GM21737 (cell line): ENCODE measurements around the gene SRC.

Experiments used
- ATAC-seq: cut with Tn5 transposase; IDR thresholded peaks from one replicate; pipeline ENCODE4 v1.9.1; 2021; ENCODE audit warnings: mild to moderate bottlenecking, moderate library complexity; ENCODE audit not compliant: unreplicated experiment

The SRC gene

GRCh38 chr20:37446286-37447032, 100.5 kb downstream of the SRC start:
- no peak for ATAC-seq

DNA sequence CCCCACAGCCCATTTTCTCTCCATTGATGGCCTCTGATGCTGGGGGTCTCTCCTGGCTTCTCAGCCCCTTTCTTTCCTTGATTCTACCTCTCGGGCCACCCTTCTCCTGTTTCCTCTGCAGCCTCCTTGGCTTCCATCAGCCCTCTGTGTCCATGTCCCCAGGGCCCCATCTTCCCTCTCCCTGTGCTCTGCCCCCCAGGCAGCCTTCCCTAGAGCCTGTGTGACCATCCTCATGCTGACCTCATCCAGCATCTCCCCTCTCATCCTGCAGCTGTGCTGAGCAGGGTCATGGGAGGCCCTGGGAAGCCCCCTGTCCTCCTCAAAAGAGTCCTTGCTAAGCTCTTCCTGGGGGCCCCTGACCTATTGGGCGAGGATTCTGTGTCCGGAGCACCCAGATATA, 101.7 kb downstream of the SRC start:
- no peak for ATAC-seq

GRCh38 chr20:37449276-37449675, 103.3 kb downstream of the SRC start:
- no peak for ATAC-seq

GRCh38 chr20:37450344-37450743, 104.4 kb downstream of the SRC start:
- ATAC-seq = no peak

DNA sequence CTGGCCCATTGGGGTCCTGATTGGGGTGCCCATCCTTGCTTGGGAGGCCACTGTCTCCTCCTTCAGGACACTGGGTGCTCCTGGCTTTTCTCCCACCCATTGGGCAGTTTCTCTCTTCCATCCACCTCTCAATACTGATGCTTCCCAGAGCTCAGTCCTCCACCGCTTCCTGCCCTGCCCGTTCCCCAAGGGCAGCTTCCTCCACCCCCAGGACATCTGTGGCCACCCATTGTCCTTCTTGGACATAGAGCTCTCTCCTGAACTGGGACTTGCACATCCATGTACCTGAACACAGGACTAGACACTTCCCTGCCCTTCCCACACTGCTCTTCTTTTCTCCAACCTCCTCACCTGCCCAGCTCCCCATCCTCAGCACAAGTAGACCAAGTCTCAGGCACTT, 105.7 kb downstream of the SRC start:
- no peak for ATAC-seq

- ATAC-seq = no peak
These were observed 106.3 kb downstream of the SRC start for GRCh38 chr20:37452236-37452635.

DNA sequence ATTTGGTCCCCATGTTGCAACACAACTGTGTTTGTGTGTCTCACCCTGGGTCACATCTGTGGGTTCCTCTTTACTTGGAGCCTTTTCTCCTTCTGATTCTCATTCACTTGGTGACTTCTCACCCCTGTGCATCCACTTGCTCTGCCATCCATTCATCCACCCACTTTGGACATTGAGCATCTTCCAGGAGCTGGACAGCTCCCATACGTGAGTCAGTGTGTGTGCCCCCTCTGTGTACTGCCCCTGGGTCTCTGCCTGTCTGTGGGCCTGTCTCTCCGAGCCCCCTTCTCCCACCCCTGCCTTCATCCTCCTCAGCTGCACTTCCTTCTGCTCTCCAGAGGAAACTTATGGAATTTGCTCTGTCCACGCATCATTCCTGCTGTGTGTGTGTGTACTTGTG, 107.3 kb downstream of the SRC start:
- no peak for ATAC-seq

- no peak for ATAC-seq
These were observed 107.9 kb downstream of the SRC start for GRCh38 chr20:37453836-37454235.

DNA sequence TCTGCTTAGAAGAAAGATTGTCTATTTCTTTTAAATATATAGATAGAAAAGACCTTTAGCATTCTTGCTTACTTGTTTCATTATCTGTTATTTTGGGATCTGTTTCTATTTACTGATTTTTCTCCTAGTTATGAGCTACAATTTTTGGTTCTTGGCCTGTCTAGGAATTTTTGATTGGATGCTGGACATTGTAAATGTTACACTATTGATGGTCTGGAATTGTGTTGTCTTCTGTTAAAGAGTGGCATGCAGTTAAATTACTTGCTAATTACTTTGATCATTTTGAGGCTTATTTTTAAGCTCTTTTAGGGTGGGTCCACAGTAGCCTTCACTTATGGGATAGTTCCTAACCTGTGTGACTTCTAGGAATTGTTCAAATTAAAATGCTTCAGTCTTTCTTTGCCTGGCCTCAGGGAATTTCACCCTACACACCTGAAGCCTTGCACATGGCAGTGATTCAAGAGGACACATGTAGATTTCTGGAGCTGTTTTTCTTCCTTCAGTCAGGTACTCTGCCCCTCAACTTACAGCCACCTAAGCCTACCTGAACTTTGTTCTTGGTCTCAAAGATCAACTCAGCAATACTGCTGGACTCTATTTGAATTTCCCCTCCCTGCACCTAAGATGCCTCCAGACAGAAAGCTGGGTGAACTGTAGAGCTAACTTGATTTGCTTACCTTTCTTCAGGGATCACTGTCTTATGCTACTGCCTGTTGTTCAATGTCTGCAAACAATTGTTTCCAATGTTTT, 108.9 kb downstream of the SRC start:
- no peak for ATAC-seq
